HG03139 (cell line): Measurements from ENCODE around the gene FOXRED1.
"Not testable (repeated sequence)": the region's sequence is repeated elsewhere in the genome, so short reads cannot be mapped to it uniquely, and the experiment has no call there.

Source experiments
- ATAC-seq: cut with Tn5 transposase; IDR thresholded peaks from one replicate; pipeline ENCODE4 v1.9.1; 2021; ENCODE audit not compliant: unreplicated experiment

FOXRED1 gene

GRCh38 chr11:126268361-126268707, 620 bp upstream of the FOXRED1 start:
- ATAC-seq, result no peak

DNA sequence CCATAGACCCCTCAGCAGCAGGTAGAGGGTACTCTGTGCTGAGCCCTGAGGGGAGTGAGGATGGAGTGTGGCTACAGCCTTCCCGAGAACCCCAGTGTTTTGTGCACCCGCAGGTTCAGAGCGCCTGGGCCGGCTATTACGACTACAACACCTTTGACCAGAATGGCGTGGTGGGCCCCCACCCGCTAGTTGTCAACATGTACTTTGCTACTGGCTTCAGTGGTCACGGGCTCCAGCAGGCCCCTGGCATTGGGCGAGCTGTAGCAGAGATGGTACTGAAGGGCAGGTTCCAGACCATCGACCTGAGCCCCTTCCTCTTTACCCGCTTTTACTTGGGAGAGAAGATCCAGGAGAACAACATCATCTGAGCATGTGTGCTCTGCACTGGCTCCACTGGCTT, 8.4 kb downstream of the FOXRED1 start:
- no peak for ATAC-seq

DNA sequence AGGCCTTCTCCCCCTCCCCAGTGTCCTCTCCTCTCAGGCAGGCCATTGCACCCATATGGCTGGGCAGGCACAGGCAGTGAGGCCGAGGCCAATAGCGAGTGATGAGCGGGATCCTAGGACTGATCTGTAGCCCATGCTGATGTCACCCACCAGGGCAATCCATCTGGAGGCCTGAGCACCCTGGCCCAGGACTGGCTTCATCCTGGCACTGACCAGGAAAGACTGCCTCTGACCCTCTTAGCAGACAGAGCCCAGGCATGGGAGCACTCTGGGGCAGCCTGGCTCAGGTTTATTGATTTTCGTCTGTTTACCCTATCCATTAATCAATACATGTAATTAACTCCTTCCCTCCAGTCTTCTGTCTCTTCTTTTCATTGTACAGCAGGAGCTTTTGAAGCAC, 8.8 kb downstream of the FOXRED1 start:
- ATAC-seq, result no peak

DNA sequence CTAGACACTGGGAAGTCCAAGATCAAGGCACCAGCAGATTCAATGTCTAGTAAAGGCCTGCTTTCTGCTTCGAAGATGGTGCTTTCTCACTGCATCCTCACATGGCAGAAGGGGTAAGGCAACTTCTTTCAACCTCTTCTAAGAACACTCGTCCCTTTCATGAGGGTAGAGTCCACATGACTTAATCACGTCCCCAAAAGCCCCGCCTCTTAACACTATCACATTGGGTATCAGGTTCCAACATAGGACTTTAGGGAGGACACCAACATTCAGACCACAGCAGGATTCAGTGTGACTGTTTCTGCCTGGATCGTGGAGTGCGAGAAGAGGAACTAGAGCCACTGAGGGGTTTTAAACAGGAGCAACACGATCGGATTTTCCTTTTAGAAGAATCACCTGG, 10.2 kb downstream of the FOXRED1 start:
- no peak for ATAC-seq

GRCh38 chr11:126280595-126280994, 11.6 kb downstream of the FOXRED1 start:
- ATAC-seq, result no peak

GRCh38 chr11:126281245-126281644, 12.3 kb downstream of the FOXRED1 start:
- no peak for ATAC-seq

- ATAC-seq, result no peak
Measured at GRCh38 chr11:126281666-126282175, 12.8 kb downstream of the FOXRED1 start.

- ATAC-seq, result no peak
Measured at GRCh38 chr11:126282361-126282735, 13.4 kb downstream of the FOXRED1 start.

GRCh38 chr11:126282736-126283591, 14.0 kb downstream of the FOXRED1 start, which contains the start of gene TIRAP:
Gene TIRAP, plus strand, starts transcription at chr11:126283093. Its CDS starts 7,802 bp downstream, at chr11:126290895.
- ATAC-seq, result peak; percentile 51

- ATAC-seq, result peak; percentile 49
Measured at GRCh38 chr11:126284829-126285228, 15.9 kb downstream of the FOXRED1 start.

- no peak for ATAC-seq
Measured at GRCh38 chr11:126288237-126288636, 19.3 kb downstream of the FOXRED1 start.

DNA sequence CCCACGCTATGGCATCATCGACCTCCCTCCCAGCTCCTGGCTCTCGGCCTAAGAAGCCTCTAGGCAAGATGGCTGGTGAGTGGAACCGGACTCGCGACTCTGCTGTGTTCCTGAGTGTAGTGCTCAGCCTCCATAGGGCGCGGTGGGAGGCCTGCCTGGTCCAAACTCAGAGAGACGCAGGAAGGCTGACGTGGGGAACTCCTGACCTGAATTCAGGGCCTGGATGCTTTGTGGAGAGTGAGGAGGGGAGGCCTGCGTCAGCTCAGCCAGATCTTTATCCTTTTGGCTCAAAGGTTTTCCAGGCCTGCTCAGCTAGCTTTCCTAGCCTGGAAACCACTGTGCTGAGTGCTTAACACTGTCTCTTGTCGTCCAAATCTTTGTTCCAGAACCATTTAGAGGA, 21.9 kb downstream of the FOXRED1 start:
- ATAC-seq, result no peak

GRCh38 chr11:126293726-126294125, 24.8 kb downstream of the FOXRED1 start:
- ATAC-seq, result no peak

- ATAC-seq, result no peak
Measured at GRCh38 chr11:126297004-126297403, 28.1 kb downstream of the FOXRED1 start.

- ATAC-seq, result peak; percentile 91
Measured at GRCh38 chr11:126303623-126304456, 34.9 kb downstream of the FOXRED1 start, which contains the start of gene DCPS. Gene DCPS, plus strand, starts transcription at chr11:126304060. Its CDS starts 21 bp downstream, at chr11:126304081.

DNA sequence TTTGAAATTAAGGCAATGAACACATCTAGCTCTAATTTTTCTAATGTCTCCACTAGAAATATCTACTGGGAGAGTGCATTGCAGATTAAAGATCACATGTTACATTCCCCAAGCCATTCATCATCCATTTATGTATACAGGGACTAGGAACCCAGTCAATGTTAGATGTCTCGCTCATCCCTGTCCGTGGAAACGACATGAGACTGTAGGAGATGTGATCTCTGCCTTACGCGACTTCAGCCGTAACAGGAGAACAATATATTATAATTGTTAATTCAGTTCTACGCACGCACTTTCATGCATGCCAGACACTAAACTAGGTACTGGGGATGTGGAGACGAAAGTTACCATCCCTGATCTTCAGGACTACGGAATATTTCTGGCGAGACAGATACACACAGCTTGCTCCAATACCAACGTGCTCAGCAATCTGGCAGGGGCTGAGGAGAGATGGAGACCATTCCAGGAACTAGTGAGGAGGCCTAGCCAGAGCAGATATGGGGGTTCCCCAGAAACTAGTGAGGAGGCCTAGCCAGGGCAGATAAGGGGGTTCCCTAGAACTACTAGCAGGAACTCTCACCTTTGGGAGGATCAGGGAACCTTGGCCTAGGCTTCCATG, 35.6 kb downstream of the FOXRED1 start:
- ATAC-seq, result no peak

DNA sequence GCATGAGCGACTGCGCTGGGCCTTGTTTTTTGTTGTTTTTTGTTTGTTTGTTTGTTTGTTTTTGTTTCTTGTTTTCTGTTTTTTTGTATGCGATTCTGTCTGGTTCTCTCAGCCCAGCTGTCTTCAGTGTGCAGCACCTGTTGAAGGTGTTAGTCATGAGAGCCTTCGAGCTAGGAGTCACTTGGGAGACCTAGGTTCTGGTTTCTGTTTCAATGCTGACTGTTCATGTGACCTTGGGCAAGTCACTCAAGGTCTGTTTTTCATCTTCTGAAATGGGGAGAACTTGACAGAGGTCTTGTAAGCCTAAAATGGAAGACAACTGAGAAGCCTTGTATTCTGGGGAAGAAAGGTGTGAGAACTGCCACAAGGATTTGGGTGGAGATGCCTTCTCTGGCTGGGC, 36.7 kb downstream of the FOXRED1 start:
- ATAC-seq, result peak; percentile 45

GRCh38 chr11:126307706-126308105, 38.8 kb downstream of the FOXRED1 start:
- ATAC-seq, result no peak

DNA sequence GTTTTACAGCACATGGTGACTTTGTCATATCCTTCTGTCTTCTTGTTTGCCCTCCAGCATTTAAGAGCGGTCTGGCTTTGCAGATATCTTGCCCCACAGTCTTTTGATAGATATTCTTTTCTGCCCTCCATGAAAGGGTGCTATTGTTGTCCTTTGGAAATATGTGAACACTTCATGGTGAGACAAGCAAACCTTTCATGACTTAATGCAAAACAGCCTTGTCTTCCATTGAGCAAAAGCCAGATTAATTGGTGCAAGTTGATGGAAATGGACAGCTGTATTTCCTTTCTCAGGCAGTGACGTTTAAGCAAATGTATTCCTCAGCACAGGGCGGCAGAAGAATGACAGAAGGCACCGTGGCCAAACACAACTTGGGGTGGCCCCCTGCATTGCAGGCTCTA, 39.3 kb downstream of the FOXRED1 start:
- ATAC-seq, result no peak

DNA sequence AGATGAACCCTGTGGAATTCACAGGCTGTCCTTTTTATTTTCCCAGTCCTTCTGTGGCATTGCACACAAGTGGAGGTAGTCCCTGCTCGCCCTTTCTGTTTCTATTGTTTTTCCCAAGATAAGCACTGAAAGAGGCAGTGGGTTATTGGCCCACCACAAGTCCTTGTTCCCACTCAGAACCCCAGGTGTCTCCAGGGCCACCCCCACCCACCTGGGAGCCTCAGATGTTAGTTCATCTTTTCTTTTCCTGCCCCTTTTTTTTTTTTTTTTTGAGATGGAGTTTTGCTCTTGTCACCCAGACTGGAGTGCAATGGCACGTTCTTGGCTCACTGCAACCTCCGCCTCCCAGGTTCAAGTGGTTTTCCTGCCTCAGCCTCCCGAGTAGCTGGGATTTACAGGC, 39.8 kb downstream of the FOXRED1 start:
- ATAC-seq, result not testable (repeated sequence)
